ENCODE results near the gene UGDH. TPM values are rescaled to one million over a fixed set of nuclear protein-coding genes. Genes with fewer than 3 reads are reported as not detected.

UGDH gene
- total and polyA plus RNA-seq, 9 of the 15 experiments (the other 6 are each of a cell fraction or from before 2014, with no cell fraction given), result 5.5 to 21.7 (median 16.2) TPM

DNA sequence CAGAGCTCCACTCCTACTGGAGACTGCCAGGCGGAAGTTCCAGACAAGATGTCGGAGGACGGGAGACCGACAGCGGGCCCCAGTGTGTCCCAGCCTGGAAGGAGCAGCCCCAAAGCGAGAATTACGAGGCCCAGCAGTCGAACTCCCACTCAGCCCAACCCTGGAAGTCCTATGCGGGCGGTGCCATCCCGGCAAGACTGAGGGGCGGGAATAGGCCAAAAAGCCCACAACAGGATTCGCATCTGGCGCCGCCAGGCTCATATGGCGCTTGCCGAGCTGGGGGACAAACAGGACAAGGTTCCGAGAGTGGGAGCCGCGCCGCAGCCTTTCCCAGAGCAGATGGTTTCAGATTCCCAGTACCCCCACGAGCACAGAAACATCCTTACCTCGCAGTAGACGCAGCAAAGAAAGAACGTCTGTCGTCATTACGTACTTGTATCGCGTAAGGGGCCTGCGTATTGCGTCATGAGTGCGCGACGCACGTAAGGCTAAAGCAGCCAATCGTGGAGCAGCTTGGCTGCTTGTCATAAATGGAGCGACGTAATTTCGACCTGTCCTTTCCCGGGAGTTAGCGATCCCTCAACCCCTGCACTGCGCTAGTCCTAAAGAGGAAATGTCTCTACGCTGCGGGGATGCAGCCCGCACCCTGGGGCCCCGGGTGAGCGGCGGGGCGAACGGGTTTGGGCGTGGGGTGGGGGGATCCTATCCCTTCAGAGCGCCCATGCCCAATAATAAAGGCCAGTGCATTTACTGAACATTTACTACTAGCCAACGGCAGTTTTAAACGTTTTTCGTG is 68.5 kb downstream of the UGDH start, which contains the start of the genes LIAS and RPL9 (continued):
- TF ChIP-seq, protein P1, sequence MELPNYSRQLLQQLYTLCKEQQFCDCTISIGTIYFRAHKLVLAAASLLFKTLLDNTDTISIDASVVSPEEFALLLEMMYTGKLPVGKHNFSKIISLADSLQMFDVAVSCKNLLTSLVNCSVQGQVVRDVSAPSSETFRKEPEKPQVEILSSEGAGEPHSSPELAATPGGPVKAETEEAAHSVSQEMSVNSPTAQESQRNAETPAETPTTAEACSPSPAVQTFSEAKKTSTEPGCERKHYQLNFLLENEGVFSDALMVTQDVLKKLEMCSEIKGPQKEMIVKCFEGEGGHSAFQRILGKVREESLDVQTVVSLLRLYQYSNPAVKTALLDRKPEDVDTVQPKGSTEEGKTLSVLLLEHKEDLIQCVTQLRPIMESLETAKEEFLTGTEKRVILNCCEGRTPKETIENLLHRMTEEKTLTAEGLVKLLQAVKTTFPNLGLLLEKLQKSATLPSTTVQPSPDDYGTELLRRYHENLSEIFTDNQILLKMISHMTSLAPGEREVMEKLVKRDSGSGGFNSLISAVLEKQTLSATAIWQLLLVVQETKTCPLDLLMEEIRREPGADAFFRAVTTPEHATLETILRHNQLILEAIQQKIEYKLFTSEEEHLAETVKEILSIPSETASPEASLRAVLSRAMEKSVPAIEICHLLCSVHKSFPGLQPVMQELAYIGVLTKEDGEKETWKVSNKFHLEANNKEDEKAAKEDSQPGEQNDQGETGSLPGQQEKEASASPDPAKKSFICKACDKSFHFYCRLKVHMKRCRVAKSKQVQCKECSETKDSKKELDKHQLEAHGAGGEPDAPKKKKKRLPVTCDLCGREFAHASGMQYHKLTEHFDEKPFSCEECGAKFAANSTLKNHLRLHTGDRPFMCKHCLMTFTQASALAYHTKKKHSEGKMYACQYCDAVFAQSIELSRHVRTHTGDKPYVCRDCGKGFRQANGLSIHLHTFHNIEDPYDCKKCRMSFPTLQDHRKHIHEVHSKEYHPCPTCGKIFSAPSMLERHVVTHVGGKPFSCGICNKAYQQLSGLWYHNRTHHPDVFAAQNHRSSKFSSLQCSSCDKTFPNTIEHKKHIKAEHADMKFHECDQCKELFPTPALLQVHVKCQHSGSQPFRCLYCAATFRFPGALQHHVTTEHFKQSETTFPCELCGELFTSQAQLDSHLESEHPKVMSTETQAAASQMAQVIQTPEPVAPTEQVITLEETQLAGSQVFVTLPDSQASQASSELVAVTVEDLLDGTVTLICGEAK (IDR thresholded peaks at IDR 0.05), result no peak
- TF ChIP-seq, protein P1 (CRISPR knock-in tag; IDR thresholded peaks at IDR 0.05), result no peak
- TF ChIP-seq ARNT (IDR thresholded peaks at IDR 0.05), result peak in 1 of 2 experiments; percentile 19; a peak in 2 of 4 replicates
- peak; percentile 75; the same call in 1 of the 2 replicates for TF ChIP-seq JUNB (CRISPR knock-in tag; conservative IDR thresholded peaks at IDR 0.05)
- TF ChIP-seq, protein P2, sequence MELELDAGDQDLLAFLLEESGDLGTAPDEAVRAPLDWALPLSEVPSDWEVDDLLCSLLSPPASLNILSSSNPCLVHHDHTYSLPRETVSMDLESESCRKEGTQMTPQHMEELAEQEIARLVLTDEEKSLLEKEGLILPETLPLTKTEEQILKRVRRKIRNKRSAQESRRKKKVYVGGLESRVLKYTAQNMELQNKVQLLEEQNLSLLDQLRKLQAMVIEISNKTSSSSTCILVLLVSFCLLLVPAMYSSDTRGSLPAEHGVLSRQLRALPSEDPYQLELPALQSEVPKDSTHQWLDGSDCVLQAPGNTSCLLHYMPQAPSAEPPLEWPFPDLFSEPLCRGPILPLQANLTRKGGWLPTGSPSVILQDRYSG (tag; conservative IDR thresholded peaks at IDR 0.05; ENCODE audit: low read depth), result no peak
- no peak for TF ChIP-seq ZNF696 (CRISPR knock-in tag; conservative IDR thresholded peaks at IDR 0.05)
- TF ChIP-seq SRF (CRISPR knock-in tag; IDR thresholded peaks at IDR 0.05), result peak in 1 of 2 experiments; percentile 89; a peak in 2 of 4 replicates
- TF ChIP-seq ZNF263 (CRISPR knock-in tag; IDR thresholded peaks at IDR 0.05; ENCODE audit: borderline replicate concordance), result no peak; the same call in 1 of the 2 replicates
- TF ChIP-seq FOXK1 (CRISPR knock-in tag; IDR thresholded peaks at IDR 0.05; ENCODE audit: borderline replicate concordance), result no peak; the same call in 1 of the 2 replicates
- TF ChIP-seq WHSC1 (IDR thresholded peaks at IDR 0.05; ENCODE audit: low read length), result no peak
- no peak for TF ChIP-seq ZNF384 (IDR thresholded peaks at IDR 0.05; ENCODE audit: low read depth, low read length)
- no peak for TF ChIP-seq RAD51 (IDR thresholded peaks at IDR 0.05; ENCODE audit: borderline replicate concordance, low read depth)
- peak; percentile 67; the same call in 1 of the 2 replicates for TF ChIP-seq MXI1 (IDR thresholded peaks at IDR 0.05; ENCODE audit: low read depth, low read length)
- TF ChIP-seq PURB (CRISPR knock-in tag; IDR thresholded peaks at IDR 0.05; ENCODE audit: low read depth), result no peak
- TF ChIP-seq CTBP1 (IDR thresholded peaks at IDR 0.05; ENCODE audit: borderline replicate concordance), result no peak; the same call in 1 of the 2 replicates
- no peak for TF ChIP-seq XRCC5 (IDR thresholded peaks at IDR 0.05; ENCODE audit: low read depth, low read length)
